CD4-positive, alpha-beta T cell treated with Interferon alpha-2 for 1 hour (primary cell): ENCODE measurements around the gene PPARA.
A peak's percentile ranks its signal among the peaks of the same experiment; 100 is the strongest.

Source experiments
- DNase-seq, 2 donors: peaks; one replicate each; pipeline ENCODE4 v3.0.0-alpha.2; 2020 to 2022

Gene PPARA

DNA sequence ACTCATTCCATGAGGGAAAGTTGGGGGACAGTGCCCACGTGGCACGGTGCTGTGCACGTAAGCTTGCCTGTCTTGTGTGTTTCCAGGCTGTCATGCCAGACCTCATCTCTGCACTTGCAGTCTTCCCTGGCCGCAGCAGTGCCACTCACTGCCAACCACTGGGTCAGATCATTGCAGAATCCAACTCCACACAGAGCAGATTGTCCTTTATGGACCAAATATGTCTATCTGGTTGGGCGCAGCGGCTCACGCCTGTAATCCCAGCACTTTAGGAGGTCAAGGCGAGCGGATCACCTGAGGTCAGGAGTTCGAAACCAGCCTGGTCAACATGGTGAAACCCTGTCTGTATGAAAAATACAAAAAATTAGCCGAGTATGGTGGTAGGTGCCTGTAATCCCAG lies 4.4 kb upstream of the PPARA start:
- no peak for DNase-seq

DNA sequence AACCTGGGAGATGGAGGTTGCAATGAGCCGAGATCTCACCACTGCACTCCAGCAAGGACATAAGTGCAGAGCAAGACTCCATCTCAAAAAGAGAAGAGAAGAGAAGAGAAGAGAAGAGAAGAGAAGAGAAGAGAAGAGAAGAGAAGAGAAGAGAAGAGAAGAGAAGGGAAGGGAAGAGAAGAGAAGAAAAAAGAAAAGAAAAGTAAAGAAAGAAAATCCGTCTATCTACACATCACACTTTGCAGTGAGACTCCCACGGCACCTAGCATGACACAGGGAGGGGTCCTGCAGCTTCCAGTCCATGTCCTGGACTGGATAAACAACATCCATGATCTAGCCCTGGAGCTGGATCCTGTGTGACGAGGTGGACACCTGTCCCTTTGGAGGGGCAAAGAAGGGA lies 4.0 kb upstream of the PPARA start:
- no peak for DNase-seq

DNA sequence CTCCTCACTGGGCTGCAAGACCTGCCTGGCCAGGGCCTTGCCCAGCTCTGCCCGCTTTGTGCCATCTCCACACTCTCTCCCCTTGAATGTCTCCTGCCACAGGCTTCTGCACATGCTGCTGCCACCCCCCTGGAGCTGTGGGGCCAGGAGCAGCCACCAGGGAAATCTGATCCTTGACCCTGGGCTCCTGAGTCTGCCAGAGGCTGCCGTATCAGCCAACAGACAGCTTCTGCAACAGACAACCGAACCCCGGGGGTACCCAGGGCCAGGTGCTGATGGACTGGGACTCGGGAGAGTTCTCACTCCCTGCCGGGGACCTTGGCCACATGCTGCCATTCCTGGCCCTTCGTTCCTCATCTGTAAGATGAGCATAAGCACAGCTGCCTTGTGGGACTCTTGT lies 3.3 kb upstream of the PPARA start:
- no peak for DNase-seq

DNA sequence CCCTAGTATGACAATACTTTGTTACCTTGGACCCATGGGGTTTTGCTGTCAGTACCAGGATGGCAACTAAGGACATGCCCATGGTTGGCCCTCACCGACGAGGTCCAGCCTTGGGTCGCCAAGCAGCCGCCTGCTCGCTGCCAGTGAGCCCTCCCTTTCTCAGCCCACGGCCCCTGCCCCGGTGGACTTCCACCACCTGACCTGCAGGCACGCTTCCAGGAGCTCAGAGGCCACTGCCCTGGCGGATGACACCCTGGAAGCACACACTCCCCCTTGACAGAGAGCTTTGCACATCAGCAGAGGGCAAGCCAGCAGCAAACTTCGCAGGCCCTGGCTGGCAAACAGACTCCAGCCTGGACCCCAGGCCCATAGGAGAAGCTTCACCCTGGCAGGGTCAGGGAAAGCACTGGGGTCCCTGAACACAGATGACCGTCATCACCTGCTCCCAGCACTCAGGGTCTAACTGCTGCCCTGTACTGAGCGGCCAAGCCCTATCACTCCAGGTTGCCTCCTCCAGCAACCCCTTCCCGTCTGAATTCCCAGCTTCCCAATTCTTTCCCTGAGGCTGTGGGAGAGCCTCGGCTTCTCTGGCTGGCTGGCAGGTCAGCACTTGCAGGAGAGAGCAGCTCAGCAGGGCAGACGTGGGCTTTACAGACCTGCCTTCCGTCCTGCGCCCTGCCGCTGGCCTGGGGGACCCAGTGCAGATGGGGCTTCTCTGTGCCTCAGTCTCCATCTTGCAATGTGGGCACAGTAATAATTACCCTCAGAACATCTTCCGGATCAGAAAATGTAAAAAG lies 2.7 kb upstream of the PPARA start:
- DNase-seq = no peak

DNA sequence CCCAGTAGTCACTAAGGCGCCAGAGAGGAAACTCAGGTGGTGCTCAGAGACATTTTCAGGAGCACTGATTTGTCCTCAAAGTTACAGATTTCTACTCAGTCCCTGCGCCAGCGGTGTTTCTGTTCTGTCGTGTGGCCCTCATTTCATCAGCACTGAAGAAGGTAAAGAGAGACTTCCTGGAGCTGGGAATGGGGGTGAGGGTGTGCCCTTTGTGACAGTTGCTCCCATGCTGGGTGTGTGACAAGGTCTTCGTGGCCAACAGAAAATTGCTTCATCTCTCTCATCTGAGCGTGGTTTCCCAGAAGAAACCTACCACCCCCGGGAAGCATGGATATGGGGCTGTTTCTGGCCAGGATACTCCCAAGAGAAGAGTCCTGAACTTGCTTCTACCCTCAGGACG lies 2.0 kb upstream of the PPARA start:
- no peak for DNase-seq

DNA sequence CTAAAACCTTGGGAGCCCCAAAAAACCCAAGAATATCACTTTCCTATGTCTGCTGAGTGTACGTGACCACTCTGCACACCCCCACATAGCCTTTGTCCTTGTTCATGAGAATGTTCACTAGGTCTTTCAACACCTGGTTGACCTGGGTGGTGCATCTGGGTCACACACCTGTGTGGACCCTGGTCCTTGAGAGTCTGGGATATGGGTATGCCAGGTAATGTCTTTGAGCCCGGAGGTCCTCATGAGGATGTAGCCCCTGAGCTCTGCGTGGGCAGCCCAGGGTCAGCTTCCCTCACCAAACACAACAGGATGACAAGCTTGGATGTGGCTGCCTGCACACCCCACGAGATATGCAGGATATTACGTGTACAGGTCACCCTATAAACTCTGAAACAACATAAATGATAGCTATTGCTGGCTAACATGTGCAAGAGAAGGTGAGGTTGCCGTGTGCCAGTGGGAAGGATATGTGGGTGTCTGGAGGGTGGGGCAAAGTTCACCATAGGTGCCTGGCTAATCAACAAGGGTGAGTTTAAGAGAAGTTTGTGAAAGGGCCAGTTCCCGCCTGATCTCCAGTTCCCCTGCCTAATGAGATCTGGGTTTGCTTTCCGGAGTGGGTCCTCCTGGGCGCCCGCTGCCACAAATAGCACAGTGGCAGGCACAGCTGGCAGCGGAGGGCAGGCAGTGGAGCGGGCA lies 1.4 kb upstream of the PPARA start:
- peak in 1 of 2 donors; percentile 28 for DNase-seq

DNA sequence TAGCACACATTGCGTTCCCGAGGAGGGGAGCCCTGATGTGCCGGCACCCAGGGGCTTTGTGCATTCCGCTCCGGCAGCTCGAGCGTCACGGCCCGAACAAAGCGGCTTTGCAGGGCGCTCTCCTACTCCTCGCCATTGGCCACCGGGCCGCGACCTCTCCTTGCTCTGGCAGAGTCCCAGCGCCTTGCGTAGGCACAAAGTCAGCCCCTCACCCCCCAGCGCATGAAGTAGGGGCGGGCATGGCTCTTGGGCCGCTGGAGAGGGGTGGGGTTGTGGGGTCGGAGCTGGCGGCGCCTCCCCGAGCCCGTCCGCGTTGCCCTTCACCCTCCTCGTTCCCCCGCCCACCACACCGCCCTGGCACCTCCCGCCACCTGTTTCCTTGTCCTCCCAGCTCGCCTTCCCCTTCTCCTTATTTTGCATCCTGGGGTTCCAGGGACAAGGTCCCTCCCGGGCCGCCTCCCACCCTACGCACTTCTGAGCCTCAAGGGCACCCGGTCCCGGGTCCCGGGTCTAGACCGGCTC lies 753 bp upstream of the PPARA start:
- peak; percentile 12 to 46 for DNase-seq

DNA sequence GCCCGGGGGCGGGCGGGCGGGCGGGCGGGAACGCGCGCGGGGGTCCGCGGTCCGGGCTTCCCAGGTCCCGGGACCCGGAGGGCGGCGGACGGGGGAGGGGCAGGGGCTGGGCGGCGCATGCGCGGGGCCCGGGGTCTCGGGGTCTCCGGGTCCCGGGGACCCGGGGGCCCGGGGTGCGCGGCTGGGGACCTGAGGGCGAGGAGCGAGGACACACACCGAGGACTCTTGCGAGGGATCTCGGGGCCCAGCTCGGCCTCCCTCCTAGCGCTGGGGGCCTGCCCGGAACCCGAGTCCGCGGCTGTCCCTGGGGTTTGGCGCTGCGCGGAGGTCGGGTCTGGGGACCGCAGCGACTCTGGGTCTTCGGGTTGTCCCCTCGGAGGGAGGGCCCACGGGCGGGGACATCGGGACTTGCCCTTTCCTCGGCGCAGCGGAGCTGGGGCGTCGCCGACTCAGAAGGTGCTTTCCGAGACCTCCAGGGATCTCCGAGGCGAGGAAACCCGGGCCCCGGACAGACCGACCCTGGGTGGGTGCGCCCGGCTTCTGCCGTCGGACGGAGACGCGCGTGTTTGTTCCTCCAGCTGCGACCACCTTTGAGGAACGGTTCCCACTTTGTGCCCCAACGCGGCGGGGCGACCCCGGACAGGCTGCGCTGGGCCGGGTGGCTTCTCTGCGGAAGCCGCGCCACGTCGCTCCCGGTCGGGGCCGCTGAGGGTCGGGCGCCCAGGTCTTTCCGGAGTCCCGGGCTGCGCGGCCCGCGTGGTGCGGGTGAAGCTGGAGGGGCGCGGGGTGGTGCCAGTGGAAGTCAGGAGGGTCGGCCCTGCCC lies 540 bp downstream of the PPARA start:
- peak; percentile 53 to 65 for DNase-seq

DNA sequence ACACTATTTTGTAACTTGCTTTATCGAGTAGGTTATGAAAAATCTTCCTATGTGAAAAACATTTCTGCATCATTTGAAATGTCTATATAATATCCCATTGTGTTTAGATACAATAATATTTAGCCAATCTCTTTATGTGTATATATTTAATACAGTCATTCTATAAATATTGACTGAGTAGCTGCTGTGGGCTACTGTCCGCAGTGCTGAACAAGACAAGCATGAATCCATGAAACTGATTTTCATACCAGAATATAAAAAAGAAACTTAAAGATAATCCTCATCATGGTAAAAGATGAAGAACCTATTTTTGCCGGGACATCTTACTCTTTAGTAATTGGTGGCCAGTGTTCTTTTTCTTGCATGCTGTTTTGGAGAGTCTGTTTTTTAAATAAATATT lies 3.6 kb downstream of the PPARA start:
- DNase-seq = no peak

DNA sequence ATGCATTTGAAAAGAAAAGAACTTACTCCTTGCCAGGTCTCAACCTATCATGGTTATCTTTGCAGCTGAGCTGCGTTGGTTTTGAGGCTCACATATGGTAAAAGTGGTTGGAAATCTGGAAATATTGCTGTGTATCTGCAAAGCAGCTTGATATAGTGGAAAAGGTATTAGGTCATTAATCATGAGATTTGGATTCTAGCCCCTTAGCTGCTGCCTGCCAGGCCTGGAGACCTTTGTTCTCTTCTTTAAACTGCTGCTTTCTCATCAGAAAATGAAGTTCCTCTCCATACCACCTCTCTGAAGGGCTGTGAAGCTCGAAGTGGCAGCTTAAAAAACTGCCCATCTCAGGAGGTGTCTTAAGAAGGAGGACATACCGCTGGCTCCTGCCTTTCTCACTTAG lies 5.7 kb downstream of the PPARA start:
- DNase-seq = no peak

DNA sequence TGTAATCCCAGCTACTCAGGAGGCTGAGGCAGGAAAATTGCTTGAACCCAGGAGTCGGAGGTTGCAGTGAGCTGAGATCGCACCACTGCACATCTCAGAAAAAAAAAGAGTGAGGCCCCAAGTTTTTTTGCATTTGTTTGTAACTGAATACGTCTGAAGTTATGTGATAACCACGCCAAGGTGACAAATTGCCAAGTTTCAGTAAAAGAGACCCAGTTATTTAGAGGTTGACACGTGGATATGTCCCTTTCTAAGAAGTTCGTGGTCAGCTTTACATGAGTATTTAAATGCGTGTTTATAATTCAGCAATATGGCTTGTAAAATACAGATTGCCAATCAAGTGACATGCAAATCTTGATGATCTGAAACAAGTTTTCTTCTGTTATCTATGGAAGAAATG lies 8.0 kb downstream of the PPARA start:
- no peak for DNase-seq

DNA sequence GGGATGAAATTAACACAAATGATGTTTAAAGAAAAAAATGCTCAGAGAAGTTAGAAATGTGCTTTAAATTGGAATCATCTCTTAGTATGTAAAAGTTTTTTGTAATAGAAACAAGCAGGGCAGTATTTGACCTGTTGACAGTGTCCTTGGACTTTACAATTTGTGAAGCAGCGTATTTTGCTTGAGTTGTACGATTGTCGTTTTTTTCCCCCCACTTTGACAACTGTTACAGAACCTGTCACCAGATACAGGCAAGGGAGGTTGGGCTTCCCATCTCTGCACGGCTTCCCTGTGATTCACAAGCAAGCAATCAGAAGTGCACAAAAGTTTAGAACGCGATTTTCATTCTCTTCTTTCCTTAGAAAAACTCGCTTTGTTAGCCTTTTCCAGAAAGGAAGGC lies 8.9 kb downstream of the PPARA start:
- no peak for DNase-seq

DNA sequence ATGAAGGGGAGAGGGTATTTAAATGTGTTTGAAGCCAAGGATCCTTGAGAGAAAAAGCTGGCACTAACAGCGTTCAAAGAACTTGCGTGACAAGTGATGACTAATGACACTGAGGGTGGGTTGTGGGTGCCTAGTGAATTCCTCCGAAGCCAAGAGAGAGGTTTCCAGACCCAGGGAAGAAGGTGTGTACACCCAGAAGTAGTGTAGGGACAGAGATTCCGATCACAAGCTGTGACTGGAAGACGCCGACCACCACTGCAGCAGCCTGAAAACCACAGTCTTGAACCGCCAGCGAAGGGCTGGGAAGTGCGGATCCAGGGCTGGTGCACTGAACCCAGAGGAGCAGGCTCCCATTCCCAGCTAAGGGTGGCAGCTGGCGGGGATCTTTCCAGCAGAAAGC lies 9.5 kb downstream of the PPARA start:
- no peak for DNase-seq

DNA sequence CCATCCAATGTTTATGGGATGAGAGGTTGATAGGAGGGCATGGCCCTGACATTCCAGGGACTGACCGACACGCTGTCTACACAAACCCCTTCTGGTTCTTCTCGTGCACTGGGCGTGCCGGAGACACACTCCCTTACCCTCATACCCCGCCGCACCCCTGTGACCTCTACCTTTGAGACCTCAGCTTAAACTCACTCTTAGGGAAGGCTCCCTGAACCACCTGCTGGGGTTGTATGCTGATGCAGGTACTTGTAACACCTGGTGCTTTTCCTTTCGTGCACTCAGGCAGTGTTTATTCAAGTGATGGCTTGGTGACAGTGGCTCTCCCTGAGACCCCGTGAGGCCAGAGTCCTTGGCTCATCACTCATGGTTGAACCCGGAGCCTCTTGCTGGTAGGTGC lies 12.0 kb downstream of the PPARA start:
- DNase-seq = no peak

DNA sequence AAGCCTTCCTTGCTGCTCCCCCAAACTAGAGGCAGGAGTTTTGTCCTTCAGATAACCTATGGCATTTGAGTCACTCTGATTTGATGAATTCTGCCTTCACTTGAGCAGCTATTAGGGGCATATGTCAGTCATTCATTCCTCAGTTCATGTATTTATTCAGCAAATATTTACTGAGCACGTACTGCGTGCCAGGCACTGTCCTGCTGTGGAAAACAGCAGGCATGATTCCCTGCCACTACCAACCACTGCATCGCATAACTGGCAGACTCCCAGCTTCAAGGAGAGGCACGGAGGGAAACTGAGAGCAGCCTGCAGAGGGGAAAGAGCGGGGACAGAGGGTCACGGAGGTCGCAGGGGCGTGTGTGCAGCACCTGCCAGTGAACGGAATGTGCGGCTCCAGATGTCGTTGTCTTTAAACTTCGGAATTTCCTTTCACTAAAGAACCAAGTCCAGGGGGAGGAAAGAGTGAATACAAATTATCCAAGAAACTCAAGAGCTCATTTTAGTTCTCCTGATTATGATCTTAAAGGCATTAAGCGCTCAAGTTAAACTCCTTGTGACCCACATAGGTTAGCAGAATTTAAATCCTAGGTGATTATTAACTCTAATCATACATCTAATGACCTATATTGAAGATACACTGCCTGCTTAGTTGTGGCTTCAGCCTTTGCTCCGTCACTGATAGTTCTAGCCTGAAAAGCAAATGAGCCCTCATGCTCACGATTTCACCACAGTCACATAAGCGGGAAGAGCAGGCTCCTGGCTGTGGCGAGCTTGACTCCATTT lies 12.6 kb downstream of the PPARA start:
- DNase-seq = no peak

DNA sequence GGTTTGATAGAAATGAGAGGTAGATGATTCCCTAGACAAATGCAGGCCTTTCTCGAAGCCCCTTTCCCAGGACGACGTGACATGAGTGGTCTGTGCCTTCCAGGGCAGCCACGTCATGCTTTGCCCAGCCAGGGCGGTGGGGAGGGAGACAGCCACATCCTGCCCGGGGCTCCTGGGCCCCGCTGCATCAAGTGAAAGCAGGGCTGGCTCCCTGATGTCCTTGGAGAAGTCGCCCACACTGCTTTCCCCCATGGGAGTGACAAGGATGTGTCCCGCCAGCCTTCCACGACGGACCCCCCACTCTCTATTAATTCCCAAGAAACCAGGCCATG lies 13.2 kb downstream of the PPARA start:
- no peak for DNase-seq

DNA sequence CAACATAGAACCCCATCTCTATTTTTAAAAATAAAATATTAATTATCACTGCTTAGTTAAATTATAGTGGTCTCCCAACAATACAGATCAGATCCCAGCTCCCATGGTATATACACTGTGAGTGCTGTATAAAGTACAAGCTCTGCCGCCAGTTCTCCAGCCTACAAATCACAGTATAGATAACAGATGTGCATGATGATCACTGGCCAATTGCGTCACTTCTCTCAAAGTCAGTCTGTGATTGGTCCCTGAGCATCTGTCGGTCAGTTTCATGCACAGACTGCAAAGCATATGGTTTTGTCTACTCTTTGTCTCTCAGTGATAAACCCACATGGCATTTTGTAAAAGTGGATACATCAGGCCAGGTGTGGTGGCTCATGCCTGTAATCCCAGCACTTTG lies 15.7 kb downstream of the PPARA start:
- DNase-seq = no peak

DNA sequence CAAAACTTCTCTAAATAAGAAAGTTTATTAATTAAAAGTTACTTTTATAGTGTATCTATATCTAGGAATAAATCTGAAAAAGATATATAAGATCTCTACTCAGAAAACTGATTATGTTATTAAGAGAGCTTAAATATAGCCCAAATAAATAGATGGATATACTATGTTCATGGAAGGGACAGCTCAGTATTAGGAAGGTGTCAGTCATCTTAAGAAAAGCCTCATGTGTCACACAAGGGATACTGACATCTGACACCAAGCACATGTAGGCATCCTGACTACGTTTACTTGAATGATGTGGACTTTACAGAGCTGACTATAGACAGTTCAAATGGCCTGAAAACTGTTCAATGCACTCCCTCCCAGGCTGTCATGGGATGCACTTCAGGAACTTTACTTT lies 19.3 kb downstream of the PPARA start:
- no peak for DNase-seq

DNA sequence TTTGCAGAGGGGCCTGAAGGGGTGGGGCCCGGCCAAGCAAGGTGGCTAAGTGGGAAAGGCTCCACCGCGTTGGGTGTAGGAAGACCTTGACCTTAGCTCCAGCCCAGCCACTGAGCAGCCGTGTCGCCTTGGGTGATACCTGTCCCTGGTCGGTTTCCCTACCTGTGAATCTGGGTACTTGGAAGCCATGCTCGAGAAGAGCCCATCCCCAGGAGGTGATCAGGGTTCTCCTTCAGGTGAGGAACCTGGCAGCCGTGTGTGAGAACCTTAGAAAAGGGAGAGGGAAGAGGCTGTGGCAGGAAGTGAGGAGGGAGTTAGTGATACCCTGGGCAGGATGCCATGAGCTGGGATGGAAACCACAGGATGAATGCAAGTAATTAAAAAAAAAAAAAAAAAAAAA lies 21.6 kb downstream of the PPARA start:
- DNase-seq = no peak

DNA sequence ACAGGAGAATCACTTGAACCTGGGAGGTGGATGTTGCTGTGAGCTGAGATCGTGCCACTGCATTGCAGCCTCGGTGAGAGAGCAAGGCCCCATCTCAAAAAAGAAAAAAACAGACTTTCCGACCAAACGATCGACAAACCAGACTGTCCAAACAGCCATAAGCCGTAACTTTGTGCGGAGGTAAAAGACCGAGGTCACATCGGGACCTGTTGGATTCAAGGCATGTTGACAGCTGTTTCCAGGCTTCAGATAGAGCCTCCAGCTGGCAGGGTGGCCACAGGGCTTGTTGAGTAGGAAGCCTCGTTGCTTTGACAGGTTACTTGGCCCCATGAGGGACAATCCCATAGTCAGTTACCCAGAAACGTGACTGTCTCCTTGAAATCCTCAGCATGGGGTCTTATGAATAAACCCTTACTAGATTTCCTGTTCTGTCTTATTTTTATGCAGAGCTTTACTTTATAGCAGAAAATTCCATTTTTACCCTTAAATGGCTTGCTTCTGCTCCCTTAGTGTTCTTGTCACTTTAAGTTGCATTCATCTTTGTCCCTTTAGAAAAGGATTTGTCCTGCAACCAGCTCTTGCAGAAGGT lies 22.3 kb downstream of the PPARA start:
- no peak for DNase-seq

DNA sequence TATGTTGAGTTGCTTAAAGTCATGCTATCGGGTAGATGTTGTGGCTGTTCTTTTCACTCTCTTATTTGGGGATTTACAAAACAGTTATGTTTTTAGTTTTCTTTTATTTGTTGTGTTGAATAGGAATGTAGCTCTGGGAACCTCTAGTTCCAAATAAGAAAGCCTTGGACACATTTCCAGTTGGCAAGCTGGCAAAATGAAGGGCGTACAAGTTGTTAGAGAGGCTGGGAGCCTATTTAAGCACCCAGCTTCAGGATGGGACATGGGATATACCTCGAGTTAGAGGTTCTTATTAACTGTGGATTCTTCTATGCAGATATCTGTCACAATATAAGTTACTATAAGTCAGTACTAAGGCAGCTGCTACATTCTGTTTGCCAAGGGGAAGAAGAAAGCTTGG lies 22.8 kb downstream of the PPARA start:
- no peak for DNase-seq

DNA sequence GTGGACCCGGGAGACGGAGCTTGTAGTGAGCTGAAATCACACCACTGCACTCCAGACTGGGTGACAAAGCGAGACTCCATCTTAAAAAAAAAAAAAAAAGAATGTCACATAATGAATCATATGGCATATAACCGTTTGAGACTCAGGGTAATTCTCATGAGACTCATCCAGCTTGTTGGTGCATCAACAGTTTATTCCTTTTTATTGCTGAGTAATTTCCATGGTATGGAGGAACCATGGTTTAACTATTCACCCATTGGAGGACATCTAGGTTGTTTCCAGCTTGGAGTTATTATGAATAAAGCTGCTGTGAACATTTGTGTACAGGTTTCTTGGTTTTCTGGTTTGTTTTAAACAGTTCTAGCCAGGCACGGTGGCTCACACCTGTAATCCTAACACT lies 25.3 kb downstream of the PPARA start:
- DNase-seq = no peak
